ENCODE results near the gene CCNC. TPM values are rescaled to one million over a fixed set of nuclear protein-coding genes. Genes with fewer than 3 reads are reported as not detected.

CCNC gene
- total RNA-seq, 1 donor from 2014 or later, result 51.8 TPM

DNA sequence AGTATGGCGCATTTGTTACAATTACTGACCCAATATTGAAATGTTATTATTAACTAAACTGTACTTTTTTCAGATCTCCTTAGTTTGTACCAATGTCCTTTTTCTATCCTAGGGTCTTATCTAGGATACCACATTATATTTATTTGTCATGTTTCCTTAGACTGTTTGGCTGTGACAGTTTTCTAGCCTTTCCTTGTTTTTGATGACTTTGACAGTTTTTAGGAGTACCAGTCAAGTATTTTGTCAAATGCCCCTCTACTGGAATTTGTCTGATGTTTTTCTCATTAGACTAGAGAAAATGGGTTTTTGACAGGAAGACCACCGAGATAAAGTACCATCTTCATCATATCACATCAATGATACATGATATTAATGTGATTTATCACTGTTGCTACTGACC, 14.6 kb downstream of the CCNC start:
- peaks cover 11% of the 10 kb centered on the region for H3K36me3 Mint-ChIP-seq (ENCODE audit: low read depth, unreplicated experiment)
- H3K4me3 Mint-ChIP-seq (ENCODE audit: unreplicated experiment), result no peak overlapping the region

DNA sequence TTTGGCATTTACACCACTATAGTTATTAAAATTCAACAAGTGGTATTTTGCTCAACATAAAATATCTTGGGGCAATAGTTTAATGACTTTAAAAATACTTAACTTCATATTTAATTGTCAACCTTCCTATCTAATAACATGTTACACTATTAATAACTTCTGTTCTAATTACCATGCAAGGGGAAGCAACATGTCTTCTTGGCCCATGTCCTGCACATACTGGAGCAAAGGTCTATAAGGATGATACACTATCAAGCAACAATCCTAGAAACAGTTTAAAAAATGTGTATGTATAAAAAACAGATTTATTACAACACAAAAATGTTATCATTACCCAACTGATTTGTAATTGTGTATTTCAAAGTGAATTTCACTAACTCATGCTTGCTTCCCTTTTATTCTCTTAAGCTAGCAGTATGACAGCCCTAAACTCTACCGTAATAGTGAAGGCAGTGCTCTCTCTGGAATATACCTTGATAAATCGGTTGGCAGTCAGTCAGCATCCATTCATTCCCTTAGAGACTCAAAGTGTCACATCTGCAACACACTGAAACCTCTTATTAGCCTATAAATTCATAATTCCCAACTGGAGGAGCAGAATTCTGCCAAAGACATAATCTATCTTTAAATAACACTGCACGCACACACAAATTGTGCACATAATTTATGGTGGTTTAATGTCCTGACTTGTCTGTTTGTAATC, 18.3 kb downstream of the CCNC start:
- no peak for TF ChIP-seq EZH2 (IDR thresholded peaks at IDR 0.05; ENCODE audit: insufficient read depth, low read length)
- H3K27me3 Mint-ChIP-seq (ENCODE audit: low read depth, unreplicated experiment), result no peaks in the 10 kb centered on the region

More for the DNA sequence above, 14.6 kb downstream of the CCNC start:
- Histone ChIP-seq H3K36me3 (ENCODE audit: insufficient read depth, low read length) (peaks cover 47% of the 10 kb centered on the region), H2AFZ (ENCODE audit: low read depth, low read length) (no peak overlapping the region), H3K79me2 (ENCODE audit: insufficient read depth, low read length) (no peaks in the 10 kb centered on the region), H4K20me1 (ENCODE audit: insufficient read depth, low read length) (peaks cover 8% of the 10 kb centered on the region), H3K27me3 (ENCODE audit: insufficient read depth, low read length) (no peaks in the 10 kb centered on the region), H3K27ac (ENCODE audit: low read depth, low read length) (no peak overlapping the region), H3K4me2 (ENCODE audit: low read length) (no peak overlapping the region), H3K9me3 (ENCODE audit: insufficient read depth, low read depth, low read length) (no peaks in the 10 kb centered on the region), H3K4me1 (ENCODE audit: insufficient read depth, low read length) (no peaks in the 10 kb centered on the region), H3K4me3 (ENCODE audit: insufficient read depth, low read depth, low read length) (no peak overlapping the region), H3K9ac (ENCODE audit: low read length) (no peak overlapping the region)
- TF ChIP-seq, protein P1, sequence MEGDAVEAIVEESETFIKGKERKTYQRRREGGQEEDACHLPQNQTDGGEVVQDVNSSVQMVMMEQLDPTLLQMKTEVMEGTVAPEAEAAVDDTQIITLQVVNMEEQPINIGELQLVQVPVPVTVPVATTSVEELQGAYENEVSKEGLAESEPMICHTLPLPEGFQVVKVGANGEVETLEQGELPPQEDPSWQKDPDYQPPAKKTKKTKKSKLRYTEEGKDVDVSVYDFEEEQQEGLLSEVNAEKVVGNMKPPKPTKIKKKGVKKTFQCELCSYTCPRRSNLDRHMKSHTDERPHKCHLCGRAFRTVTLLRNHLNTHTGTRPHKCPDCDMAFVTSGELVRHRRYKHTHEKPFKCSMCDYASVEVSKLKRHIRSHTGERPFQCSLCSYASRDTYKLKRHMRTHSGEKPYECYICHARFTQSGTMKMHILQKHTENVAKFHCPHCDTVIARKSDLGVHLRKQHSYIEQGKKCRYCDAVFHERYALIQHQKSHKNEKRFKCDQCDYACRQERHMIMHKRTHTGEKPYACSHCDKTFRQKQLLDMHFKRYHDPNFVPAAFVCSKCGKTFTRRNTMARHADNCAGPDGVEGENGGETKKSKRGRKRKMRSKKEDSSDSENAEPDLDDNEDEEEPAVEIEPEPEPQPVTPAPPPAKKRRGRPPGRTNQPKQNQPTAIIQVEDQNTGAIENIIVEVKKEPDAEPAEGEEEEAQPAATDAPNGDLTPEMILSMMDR (IDR thresholded peaks at IDR 0.05; ENCODE audit: insufficient read depth, low read depth, low read length), result no peak
- TF ChIP-seq EZH2 (IDR thresholded peaks at IDR 0.05; ENCODE audit: insufficient read depth, low read length), result no peak
- Mint-ChIP-seq H3K9me3 (ENCODE audit: unreplicated experiment) (no peaks in the 10 kb centered on the region), H3K27ac (ENCODE audit: unreplicated experiment) (no peak overlapping the region), H3K4me1 (ENCODE audit: low read depth, unreplicated experiment) (no peaks in the 10 kb centered on the region), H3K27me3 (ENCODE audit: low read depth, unreplicated experiment) (no peaks in the 10 kb centered on the region)
- DNase-seq (ENCODE audit: low read depth), result no peak
- no peak for FAIRE-seq

DNA sequence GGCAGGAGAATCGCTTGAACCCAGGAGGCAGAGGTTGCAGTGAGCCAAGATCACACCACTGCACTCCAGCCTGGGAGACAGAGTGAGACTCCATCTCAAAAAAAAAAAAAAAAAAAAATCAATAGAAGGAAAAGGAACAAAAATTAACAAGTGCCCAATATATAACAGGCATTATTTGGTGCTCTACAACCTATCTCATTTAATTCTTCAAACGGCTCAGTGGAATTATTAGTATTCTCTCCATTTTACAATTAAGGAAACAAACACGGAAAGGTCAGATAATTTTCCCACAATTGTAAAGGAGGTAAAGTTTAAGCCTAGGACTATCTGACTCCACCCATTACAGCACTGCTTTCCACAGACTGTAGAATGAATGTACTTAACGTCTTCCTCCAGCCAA, 19.8 kb downstream of the CCNC start:
- Histone ChIP-seq H3K79me2 (ENCODE audit: insufficient read depth, low read length) (peaks cover 7% of the 10 kb centered on the region), H3K36me3 (ENCODE audit: insufficient read depth, low read length) (peaks cover 38% of the 10 kb centered on the region), H4K20me1 (ENCODE audit: insufficient read depth, low read length) (peaks cover 13% of the 10 kb centered on the region), H3K4me3 (ENCODE audit: insufficient read depth, low read depth, low read length) (no peak overlapping the region), H3K9ac (ENCODE audit: low read length) (no peak overlapping the region), H3K27ac (ENCODE audit: low read depth, low read length) (no peak overlapping the region), H3K4me1 (ENCODE audit: insufficient read depth, low read length) (no peaks in the 10 kb centered on the region), H3K4me2 (ENCODE audit: low read length) (no peak overlapping the region), H3K27me3 (ENCODE audit: insufficient read depth, low read length) (no peaks in the 10 kb centered on the region), H3K9me3 (ENCODE audit: insufficient read depth, low read depth, low read length) (no peaks in the 10 kb centered on the region), H2AFZ (ENCODE audit: low read depth, low read length) (no peak overlapping the region)
- H3K27me3 Mint-ChIP-seq (ENCODE audit: low read depth, unreplicated experiment), result no peaks in the 10 kb centered on the region
- no peak for FAIRE-seq
- H3K4me1 Mint-ChIP-seq (ENCODE audit: low read depth, unreplicated experiment), result no peaks in the 10 kb centered on the region
- DNase-seq (ENCODE audit: low read depth), result no peak
- no peaks in the 10 kb centered on the region for H3K9me3 Mint-ChIP-seq (ENCODE audit: unreplicated experiment)
- H3K4me3 Mint-ChIP-seq (ENCODE audit: unreplicated experiment), result no peak overlapping the region
- TF ChIP-seq, protein P1 (IDR thresholded peaks at IDR 0.05; ENCODE audit: insufficient read depth, low read depth, low read length), result no peak
- TF ChIP-seq EZH2 (IDR thresholded peaks at IDR 0.05; ENCODE audit: insufficient read depth, low read length), result no peak
- no peak overlapping the region for H3K27ac Mint-ChIP-seq (ENCODE audit: unreplicated experiment)
- H3K36me3 Mint-ChIP-seq (ENCODE audit: low read depth, unreplicated experiment), result peaks cover 7% of the 10 kb centered on the region

More for the DNA sequence above, 18.3 kb downstream of the CCNC start:
- H3K36me3 ChIP-seq (ENCODE audit: insufficient read depth, low read length), result peaks cover 43% of the 10 kb centered on the region
- no peaks in the 10 kb centered on the region for H3K27me3 ChIP-seq (ENCODE audit: insufficient read depth, low read length)
- no peak overlapping the region for H3K27ac Mint-ChIP-seq (ENCODE audit: unreplicated experiment)
- DNase-seq (ENCODE audit: low read depth), result no peak
- no peaks in the 10 kb centered on the region for H3K9me3 Mint-ChIP-seq (ENCODE audit: unreplicated experiment)
- H3K9ac ChIP-seq (ENCODE audit: low read length), result no peak overlapping the region
- no peaks in the 10 kb centered on the region for H3K4me1 Mint-ChIP-seq (ENCODE audit: low read depth, unreplicated experiment)
- FAIRE-seq, result no peak
- peaks cover 13% of the 10 kb centered on the region for H4K20me1 ChIP-seq (ENCODE audit: insufficient read depth, low read length)
- peaks cover 7% of the 10 kb centered on the region for H3K79me2 ChIP-seq (ENCODE audit: insufficient read depth, low read length)
- H3K27ac ChIP-seq (ENCODE audit: low read depth, low read length), result no peak overlapping the region
- no peak overlapping the region for H2AFZ ChIP-seq (ENCODE audit: low read depth, low read length)
- H3K4me1 ChIP-seq (ENCODE audit: insufficient read depth, low read length), result no peaks in the 10 kb centered on the region
- no peak overlapping the region for H3K4me3 Mint-ChIP-seq (ENCODE audit: unreplicated experiment)
- H3K36me3 Mint-ChIP-seq (ENCODE audit: low read depth, unreplicated experiment), result peaks cover 5% of the 10 kb centered on the region
- H3K4me2 ChIP-seq (ENCODE audit: low read length), result no peak overlapping the region
- no peaks in the 10 kb centered on the region for H3K9me3 ChIP-seq (ENCODE audit: insufficient read depth, low read depth, low read length)
- no peak overlapping the region for H3K4me3 ChIP-seq (ENCODE audit: insufficient read depth, low read depth, low read length)

Measured in astrocyte (in vitro differentiated cells and primary cell).